ACC112 (cell line): ENCODE data around the gene FAM89B.
A peak's percentile ranks its signal among the peaks of the same experiment; 100 is the strongest.

ENCODE experiments used
- H2AFZ ChIP-seq: fragments of 200-600 bp; sonication (generic); one replicate; pipeline ENCODE4 v1.6.0; 2017; ENCODE audit warnings: antibody characterized with exemption, low read length; ENCODE audit not compliant: unreplicated experiment
- H3K27ac ChIP-seq: fragments of 200-600 bp; sonication (generic); 2 replicates; pipeline ENCODE4 v1.5.1; 2014; ENCODE audit warnings: low read depth, mild to moderate bottlenecking, antibody characterized with exemption, low read length, moderate library complexity
- H3K27me3 ChIP-seq: fragments of 200-600 bp; sonication (generic); 2 replicates; pipeline ENCODE4 v1.6.1; 2014; ENCODE audit warnings: mild to moderate bottlenecking, antibody characterized with exemption, low read length, moderate library complexity, mixed read lengths; ENCODE audit not compliant: insufficient read depth
- H3K36me3 ChIP-seq: fragments of 200-600 bp; sonication (generic); 2 replicates; pipeline ENCODE4 v1.6.1; 2016; ENCODE audit warnings: mild to moderate bottlenecking, antibody characterized with exemption, low read length, moderate library complexity, mixed read lengths; ENCODE audit not compliant: insufficient read depth
- H3K4me1 ChIP-seq: fragments of 200-600 bp; sonication (generic); one replicate; pipeline ENCODE4 v1.6.1; 2016; ENCODE audit warnings: low read length, mixed read lengths; ENCODE audit not compliant: insufficient read depth, unreplicated experiment, control insufficient read depth
- H3K4me3 ChIP-seq: fragments of 200-600 bp; sonication (generic); 2 replicates; pipeline ENCODE4 v1.5.1; 2014; ENCODE audit warnings: mild to moderate bottlenecking, low read depth, low read length
- H3K79me2 ChIP-seq: fragments of 200-600 bp; sonication (generic); one replicate; pipeline ENCODE4 v1.6.0; 2016; ENCODE audit warnings: low read length; ENCODE audit not compliant: control insufficient read depth, unreplicated experiment, insufficient read depth

FAM89B gene

DNA sequence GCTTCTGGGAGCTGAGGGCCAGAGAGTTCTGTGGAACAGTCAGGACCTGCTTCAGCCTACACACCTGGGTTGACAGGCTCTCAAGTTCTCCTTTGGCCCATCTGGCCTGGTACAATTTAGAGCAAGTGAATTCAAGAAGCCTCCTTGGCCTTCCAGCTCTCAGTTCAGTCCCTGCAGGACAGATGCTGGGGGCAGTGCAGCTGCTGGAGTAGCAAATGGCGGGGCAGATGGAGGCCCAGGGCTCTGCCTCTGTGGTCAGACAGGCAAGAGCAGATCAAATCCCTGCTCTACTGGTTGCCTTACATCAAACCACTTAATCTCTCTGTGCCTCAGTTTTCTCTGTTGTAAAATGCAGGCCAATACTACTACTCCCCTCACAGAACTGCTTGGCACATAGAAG is 31.9 kb downstream of the FAM89B start:
- H3K36me3 ChIP-seq, result no peaks in the 10 kb centered on the region
- H3K4me3 ChIP-seq, result no peak overlapping the region
- no peaks in the 10 kb centered on the region for H3K27me3 ChIP-seq
- H3K27ac ChIP-seq, result no peak overlapping the region
- H3K79me2 ChIP-seq, result no peaks in the 10 kb centered on the region
- H2AFZ ChIP-seq, result no peak overlapping the region
- H3K4me1 ChIP-seq, result peaks cover 15% of the 10 kb centered on the region

DNA sequence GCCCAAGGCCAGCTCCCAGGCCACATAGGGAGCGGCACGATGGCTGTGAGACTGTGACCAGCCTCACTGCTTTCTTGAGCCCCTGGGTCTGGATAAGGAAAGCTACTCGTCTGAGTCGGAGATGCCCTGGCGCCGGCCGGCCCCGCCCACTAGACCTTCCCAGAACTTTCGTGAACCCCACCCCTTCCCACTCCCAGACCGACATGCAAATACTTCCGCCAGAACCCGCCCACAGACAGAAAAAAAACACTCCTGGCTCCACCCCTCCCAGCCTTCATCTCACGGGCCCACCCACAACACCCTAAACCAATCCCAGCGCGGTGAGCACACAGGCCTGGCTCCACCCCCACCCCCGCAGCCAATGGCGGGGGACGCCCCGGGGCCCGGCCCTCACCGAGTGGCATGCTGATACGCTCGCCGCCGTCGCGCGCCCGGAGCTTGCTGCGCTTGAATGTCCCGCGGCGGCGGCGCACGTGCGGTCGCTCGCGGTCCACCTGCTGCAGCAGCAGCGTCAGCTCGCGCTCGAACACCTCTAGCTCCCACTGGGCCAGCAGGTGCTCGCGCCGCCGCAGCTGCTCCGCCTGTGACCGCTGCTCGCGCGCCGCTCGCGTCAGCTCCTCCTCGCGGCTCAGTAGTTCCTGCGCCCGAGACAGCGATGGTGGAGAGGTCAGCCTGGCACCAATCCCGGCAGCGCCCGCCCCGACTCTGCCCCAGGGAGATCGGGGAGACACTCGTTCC is 34.7 kb downstream of the FAM89B start:
- peak overlapping the region; percentile 65 for H3K4me3 ChIP-seq
- H3K27me3 ChIP-seq, result no peaks in the 10 kb centered on the region
- H3K36me3 ChIP-seq, result no peaks in the 10 kb centered on the region
- H3K27ac ChIP-seq, result no peak overlapping the region
- peaks cover 43% of the 10 kb centered on the region for H3K4me1 ChIP-seq
- H2AFZ ChIP-seq, result no peak overlapping the region
- H3K79me2 ChIP-seq, result peaks cover 15% of the 10 kb centered on the region

DNA sequence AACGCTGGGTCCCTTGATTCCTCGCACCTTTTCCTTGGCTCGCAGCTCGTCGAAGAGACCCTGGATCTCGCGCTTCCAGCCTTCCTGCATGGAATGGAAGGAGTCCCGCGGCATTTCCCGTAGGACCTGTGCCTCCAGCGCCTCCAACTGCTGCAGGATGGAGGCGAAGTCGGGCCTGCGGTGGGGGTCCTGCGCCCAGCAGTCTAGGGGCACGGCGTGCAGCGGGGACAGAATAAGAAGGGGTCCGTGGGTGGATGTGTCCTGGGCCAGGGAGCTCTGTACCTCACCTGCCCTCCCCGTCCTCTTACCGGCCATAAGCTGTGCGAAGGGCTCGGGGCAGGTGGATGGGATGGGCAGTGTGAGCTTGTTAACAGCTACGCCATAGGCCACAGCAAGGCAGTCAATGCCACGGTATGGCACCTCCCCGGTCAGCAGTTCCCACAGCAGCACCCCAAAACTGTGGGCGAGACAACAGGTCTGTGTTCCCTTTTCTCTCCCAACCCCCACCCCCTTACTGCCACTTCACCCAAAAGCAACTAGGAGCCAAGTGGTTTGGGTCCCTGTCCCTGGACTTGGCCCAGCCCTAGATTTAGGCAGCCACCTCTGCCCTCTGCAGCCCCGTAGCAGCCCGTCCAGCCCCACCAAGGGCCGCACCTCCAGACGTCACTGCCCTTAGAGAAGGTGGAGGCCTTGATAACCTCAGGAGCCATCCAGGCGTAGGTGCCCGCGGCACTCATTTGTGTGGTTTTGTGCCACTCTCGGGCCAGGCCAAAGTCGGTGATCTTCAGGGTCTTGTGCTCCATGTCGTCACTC is 35.5 kb downstream of the FAM89B start:
- H3K36me3 ChIP-seq, result no peaks in the 10 kb centered on the region
- peaks cover 51% of the 10 kb centered on the region for H3K4me1 ChIP-seq
- peaks cover 22% of the 10 kb centered on the region for H3K79me2 ChIP-seq
- H3K27me3 ChIP-seq, result no peaks in the 10 kb centered on the region
- H3K27ac ChIP-seq, result no peak overlapping the region
- peak overlapping the region; percentile 65 for H3K4me3 ChIP-seq
- H2AFZ ChIP-seq, result no peak overlapping the region

DNA sequence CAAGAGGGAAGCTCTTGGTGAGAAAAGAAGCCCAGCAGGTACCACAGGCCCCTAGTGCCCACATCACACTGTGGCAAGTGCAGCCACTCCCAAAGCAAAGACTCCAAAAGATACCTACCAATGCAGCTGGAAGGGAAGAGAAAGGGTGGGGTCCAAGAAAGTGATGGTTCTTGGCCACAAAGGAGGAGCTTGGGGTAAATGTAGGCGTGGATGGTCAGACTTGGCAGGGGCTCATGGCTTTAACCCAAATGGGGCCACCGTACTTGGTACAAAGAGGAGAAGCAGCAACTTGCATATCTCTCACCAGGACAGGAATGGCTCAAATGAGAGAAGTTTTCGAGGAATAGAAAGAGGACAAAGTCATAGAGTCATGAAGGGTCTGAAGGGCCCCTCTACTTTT is 36.9 kb downstream of the FAM89B start:
- H3K27me3 ChIP-seq, result no peaks in the 10 kb centered on the region
- H3K4me3 ChIP-seq, result no peak overlapping the region
- H3K27ac ChIP-seq, result no peak overlapping the region
- H3K79me2 ChIP-seq, result peaks cover 34% of the 10 kb centered on the region
- peaks cover 53% of the 10 kb centered on the region for H3K4me1 ChIP-seq
- H2AFZ ChIP-seq, result no peak overlapping the region
- H3K36me3 ChIP-seq, result no peaks in the 10 kb centered on the region

DNA sequence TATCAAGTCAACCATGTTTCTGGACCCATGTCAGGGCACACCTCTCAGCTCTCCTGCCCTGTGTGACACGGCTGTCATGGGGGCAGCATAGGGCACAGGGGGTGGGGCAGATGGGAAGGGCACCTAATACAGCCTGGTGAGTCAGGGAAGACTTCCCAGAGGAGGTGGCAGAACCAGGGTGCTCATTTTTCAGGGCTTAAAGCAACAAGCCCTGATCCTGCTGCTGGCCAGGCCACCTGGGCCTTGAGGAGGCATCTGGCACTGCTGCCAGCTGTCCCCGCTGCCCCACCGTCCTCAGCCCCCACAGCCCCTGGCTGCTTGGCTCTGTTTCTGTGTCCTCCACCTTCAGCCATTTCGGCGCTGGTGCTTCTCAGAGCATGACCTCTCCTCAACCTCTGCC is 37.3 kb downstream of the FAM89B start:
- Histone ChIP-seq H3K79me2 (peaks cover 34% of the 10 kb centered on the region), H3K36me3 (no peaks in the 10 kb centered on the region)

DNA sequence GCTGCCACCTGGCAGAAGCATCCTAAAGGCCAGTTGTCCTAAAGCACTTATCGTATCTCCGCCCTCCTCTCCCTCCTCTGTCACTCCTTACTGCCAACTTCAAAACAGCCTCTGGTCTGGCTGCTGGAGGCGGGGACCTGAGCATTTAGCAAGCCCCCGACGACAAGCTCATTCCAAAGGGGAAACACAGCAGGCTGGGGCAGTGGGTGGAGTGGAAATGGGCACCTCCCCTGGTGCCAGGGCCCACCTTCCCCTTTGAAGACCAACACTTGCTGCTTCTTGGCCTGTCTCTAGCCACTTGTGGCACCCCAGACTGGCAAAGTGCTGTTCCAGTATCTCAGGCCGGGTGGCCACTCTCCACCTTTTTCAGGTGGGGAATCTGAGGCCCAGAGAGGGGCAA is 38.1 kb downstream of the FAM89B start:
- Histone ChIP-seq H3K36me3 (no peaks in the 10 kb centered on the region), H3K4me3 (no peak overlapping the region), H3K27ac (no peak overlapping the region), H3K4me1 (peaks cover 53% of the 10 kb centered on the region), H3K79me2 (peaks cover 34% of the 10 kb centered on the region), H2AFZ (no peak overlapping the region), H3K27me3 (no peaks in the 10 kb centered on the region)

More for the DNA sequence above, 37.3 kb downstream of the FAM89B start:
- H3K4me3 ChIP-seq, result no peak overlapping the region
- H3K27me3 ChIP-seq, result no peaks in the 10 kb centered on the region
- H3K27ac ChIP-seq, result no peak overlapping the region
- peaks cover 53% of the 10 kb centered on the region for H3K4me1 ChIP-seq
- H2AFZ ChIP-seq, result no peak overlapping the region

DNA sequence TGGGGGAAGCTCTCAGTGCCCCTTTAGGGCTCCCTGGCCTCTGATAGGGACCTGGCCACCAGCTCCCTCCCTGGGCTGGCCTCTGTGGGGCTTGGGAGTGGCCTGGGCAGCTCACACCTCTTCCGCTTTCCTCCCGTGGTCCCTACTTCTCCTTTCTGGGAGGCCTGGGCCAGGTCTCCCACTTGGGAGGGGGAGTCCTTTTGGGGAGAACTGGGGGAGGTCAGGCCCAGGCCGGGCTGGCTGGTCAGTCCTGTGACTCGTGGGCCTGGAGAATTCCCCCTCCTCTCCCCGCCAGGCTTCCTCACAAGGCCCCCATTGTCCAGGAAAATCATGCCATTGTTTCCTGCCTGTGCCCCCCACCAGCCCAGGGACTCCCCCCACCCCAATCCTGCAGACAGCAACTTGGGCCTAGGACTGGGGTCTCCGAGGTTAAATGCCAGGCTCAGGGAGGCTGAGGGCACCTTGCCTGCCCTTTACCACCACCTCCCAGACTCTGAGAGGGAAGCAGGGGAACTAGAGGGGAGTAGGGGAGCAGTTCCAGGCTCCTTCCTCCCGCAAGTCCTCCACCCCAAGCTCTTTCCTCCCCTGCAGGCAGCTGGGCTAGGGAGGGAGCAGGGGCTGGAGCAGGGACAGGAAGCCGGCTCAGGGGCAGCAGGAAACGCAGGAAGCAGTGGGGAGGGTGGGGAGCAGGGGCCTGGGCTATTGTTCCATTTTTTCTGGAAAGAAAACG is 38.9 kb downstream of the FAM89B start:
- peaks cover 35% of the 10 kb centered on the region for H3K79me2 ChIP-seq
- H2AFZ ChIP-seq, result no peak overlapping the region
- H3K36me3 ChIP-seq, result no peaks in the 10 kb centered on the region
- peaks cover 53% of the 10 kb centered on the region for H3K4me1 ChIP-seq
- peak overlapping the region; percentile 81; the same call in 1 of the 2 replicates for H3K4me3 ChIP-seq
- H3K27me3 ChIP-seq, result no peaks in the 10 kb centered on the region
- no peak overlapping the region for H3K27ac ChIP-seq

DNA sequence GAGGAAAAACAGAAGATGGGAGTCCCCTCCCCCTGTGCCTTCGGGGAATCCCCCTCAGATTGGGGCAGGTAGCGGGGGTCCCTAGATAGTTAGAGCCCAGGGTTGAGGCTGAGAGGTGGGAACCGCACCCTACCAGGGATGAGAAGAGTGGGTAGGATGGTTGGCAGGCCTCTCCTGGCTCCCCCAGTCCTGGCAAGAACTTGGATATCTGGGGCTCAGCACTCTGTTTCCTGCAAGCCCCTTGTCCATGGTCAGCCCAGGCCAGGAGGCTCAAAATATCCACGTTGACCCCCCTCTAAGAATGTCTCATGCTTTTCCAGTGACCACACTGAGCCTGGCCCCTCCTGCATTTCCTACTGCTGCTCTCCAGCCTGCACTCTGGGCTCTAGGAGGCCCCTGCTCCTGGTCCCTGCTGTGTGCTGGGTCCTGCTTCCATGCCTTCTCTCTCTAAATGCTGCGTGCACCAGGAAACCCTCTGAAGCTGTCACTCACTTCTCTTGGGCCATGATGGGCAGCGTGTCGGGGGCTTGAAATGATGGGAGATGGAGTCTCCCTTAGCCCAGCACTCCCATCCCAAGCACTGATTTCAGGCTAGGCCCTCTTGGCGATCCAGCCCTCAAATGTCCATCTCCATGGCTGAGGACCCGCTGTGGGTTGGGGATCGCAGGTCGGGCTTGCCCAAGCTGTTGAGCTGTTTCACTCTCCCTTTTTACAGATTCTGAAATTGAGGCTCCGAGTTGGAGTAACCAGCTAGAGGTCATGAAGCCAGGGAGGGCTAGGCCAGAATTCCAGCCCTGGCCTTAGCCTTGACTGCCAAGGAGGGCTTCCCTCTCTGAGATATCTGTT is 39.6 kb downstream of the FAM89B start:
- Histone ChIP-seq H2AFZ (no peak overlapping the region), H3K27me3 (no peaks in the 10 kb centered on the region), H3K79me2 (peaks cover 43% of the 10 kb centered on the region), H3K4me3 (peak overlapping the region; percentile 81), H3K36me3 (no peaks in the 10 kb centered on the region), H3K27ac (no peak overlapping the region), H3K4me1 (peaks cover 53% of the 10 kb centered on the region)

DNA sequence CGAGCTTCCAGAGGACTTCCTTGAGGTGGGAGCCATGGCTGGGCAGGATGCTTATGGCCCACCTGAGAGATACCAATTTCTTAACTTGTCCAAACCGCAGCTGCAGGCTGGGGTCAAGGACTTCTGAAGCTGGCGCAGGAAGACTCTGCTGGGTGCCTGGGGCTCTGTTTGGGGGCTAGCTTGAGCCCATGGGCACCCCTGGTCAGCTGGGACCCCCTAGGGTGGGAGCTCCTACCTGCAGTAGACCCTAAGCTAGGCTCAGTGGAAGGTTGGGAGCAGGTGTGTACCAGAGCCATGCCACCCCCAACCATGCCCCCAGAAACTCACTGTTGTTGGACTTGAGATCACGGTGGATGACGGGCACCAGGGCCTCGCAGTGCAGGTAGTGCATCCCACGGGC is 40.4 kb downstream of the FAM89B start:
- H3K27ac ChIP-seq, result no peak overlapping the region
- peaks cover 50% of the 10 kb centered on the region for H3K79me2 ChIP-seq
- no peaks in the 10 kb centered on the region for H3K36me3 ChIP-seq
- H3K4me1 ChIP-seq, result peaks cover 56% of the 10 kb centered on the region
- H3K4me3 ChIP-seq, result peak overlapping the region; percentile 81
- H2AFZ ChIP-seq, result no peak overlapping the region
- no peaks in the 10 kb centered on the region for H3K27me3 ChIP-seq
